Endothelial cell of umbilical vein (primary cell): ENCODE results near the gene GPR101. TPM values are rescaled to one million over a fixed set of nuclear protein-coding genes. Genes with fewer than 3 reads are reported as not detected.

Source experiments
- BruUV-seq: library from RNA; stranded (reverse); fragments of 400-500 nt; replicated peaks from 2 replicates; lab custom pipeline; 2021; lab: Mats Ljungman, UMichigan
- CTCF ChIA-PET: fragments of 300-600, 350-600 bp; sonication (Branson Sonifier 250); formaldehyde crosslinking; loops from one replicate; lab custom pipeline; 2021; ENCODE audit warnings: antibody characterized with exemption, inconsistent platforms; lab: Charles Lee
- POLR2A ChIA-PET: fragments of 300-600, 350-600 bp; sonication (Branson Sonifier 250); formaldehyde crosslinking; loops from one replicate; lab custom pipeline; 2021; ENCODE audit warnings: antibody characterized with exemption, inconsistent platforms; lab: Charles Lee
- DNase-seq: peaks from one replicate; pipeline ENCODE4 v3.0.0-alpha.2; 2011; ENCODE audit warnings: low read depth, low spot score
- FAIRE-seq: peaks from 2 replicates; lab custom pipeline; 2011; peaks lifted over from hg19 to GRCh38; lab: Jason Lieb, UNC
- H2AFZ ChIP-seq: 2 replicates; pipeline ENCODE4 v1.6.0; 2012; ENCODE audit warnings: low read depth, low read length, control low read depth, inconsistent platforms
- H3K27ac ChIP-seq: 2 replicates; pipeline ENCODE4 v1.5.1; 2011; ENCODE audit warnings: low read depth, mild to moderate bottlenecking, control low read depth, low read length, moderate library complexity; ENCODE audit not compliant: insufficient read depth
- H3K27me3 ChIP-seq, 2 experiments: 2 replicates each; pipeline versions ENCODE4 v1.6.0 to v1.6.1; 2011; ENCODE audit warnings: low read length in 2 of 2, mixed read lengths in 1 of 2; ENCODE audit not compliant: control insufficient read depth in 2 of 2, insufficient read depth in 2 of 2
- H3K36me3 ChIP-seq, 2 experiments: 2 replicates in 1 of 2; 3 replicates in 1 of 2; pipeline ENCODE4 v1.5.1; 2011; ENCODE audit warnings: low read length in 2 of 2, mild to moderate bottlenecking in 1 of 2, moderate library complexity in 1 of 2; ENCODE audit not compliant: control insufficient read depth in 2 of 2, insufficient read depth in 2 of 2; ENCODE audit errors: extremely low read depth in 1 of 2
- H3K4me1 ChIP-seq: 3 replicates; pipeline ENCODE4 v1.5.1; 2011; ENCODE audit warnings: mild to moderate bottlenecking, low read length; ENCODE audit not compliant: control insufficient read depth, insufficient read depth; ENCODE audit errors: extremely low read depth
- H3K4me2 ChIP-seq: 2 replicates; pipeline ENCODE4 v1.6.1; 2011; ENCODE audit warnings: low read length, control low read depth, mixed read lengths; ENCODE audit not compliant: insufficient read depth
- H3K4me3 ChIP-seq, 3 experiments: fragments of 200-600 bp in 1 of 3; sonication (generic), shearing (Covaris generic) in 1 of 3; replicated peaks in 1 of 3; 2 replicates each; pipeline ENCODE4 v1.5.1; 2011 to 2016; ENCODE audit warnings: control low read depth in 3 of 3, low read length in 3 of 3, mild to moderate bottlenecking in 2 of 3, inconsistent platforms in 1 of 3, low read depth in 1 of 3, moderate library complexity in 1 of 3; ENCODE audit not compliant: insufficient read depth in 1 of 3
- H3K79me2 ChIP-seq: 2 replicates; pipeline ENCODE4 v1.6.0; 2012; ENCODE audit warnings: low read length, inconsistent platforms; ENCODE audit not compliant: control insufficient read depth, insufficient read depth
- H3K9ac ChIP-seq: replicated peaks from 2 replicates; pipeline ENCODE3; 2011; ENCODE audit warnings: low read length, control low read depth; ENCODE audit not compliant: insufficient read depth; ENCODE audit errors: extremely low read depth
- H3K9me1 ChIP-seq: replicated peaks from 3 replicates; pipeline ENCODE4 v1.6.0; 2011; ENCODE audit warnings: mild to moderate bottlenecking, low read length; ENCODE audit not compliant: control insufficient read depth, insufficient read depth; ENCODE audit errors: extremely low read depth
- H3K9me3 ChIP-seq: replicated peaks from 2 replicates; pipeline ENCODE4 v1.5.1; 2012; ENCODE audit warnings: low read length, inconsistent platforms; ENCODE audit not compliant: control insufficient read depth, insufficient read depth
- H4K20me1 ChIP-seq: replicated peaks from 2 replicates; pipeline ENCODE3; 2011; ENCODE audit warnings: mild to moderate bottlenecking, low read length; ENCODE audit not compliant: control insufficient read depth, insufficient read depth; ENCODE audit errors: extremely low read depth
- CTCF ChIP-seq, 2 donors: IDR thresholded peaks; 1 replicate in 1 of 2; 2 replicates in 1 of 2; pipeline ENCODE4 v1.5.1; 2011; ENCODE audit warnings: low read length in 2 of 2, mild to moderate bottlenecking in 2 of 2, moderate library complexity in 2 of 2, control low read depth in 1 of 2, inconsistent platforms in 1 of 2, low read depth in 1 of 2; ENCODE audit not compliant: insufficient read depth in 1 of 2; ENCODE audit errors: extremely low read depth in 1 of 2
- EZH2 ChIP-seq: IDR thresholded peaks from 2 replicates; pipeline ENCODE4 v1.6.1; 2012; ENCODE audit warnings: borderline replicate concordance, low read depth, mild to moderate bottlenecking, moderate library complexity, low read length, inconsistent platforms; ENCODE audit not compliant: severe bottlenecking
- FOS ChIP-seq: IDR thresholded peaks from 2 replicates; pipeline ENCODE4 v1.6.1; 2011; ENCODE audit warnings: mild to moderate bottlenecking, low read length, moderate library complexity, borderline replicate concordance; ENCODE audit not compliant: insufficient read depth
- GATA2 ChIP-seq: IDR thresholded peaks from 2 replicates; pipeline ENCODE4 v1.7.0; 2011; ENCODE audit warnings: low read depth, mild to moderate bottlenecking, moderate library complexity, mixed read lengths, low read length; ENCODE audit not compliant: insufficient read length, insufficient read depth
- JUN ChIP-seq: IDR thresholded peaks from 2 replicates; pipeline ENCODE4 v1.6.1; 2011; ENCODE audit warnings: borderline replicate concordance, low read depth; ENCODE audit not compliant: insufficient read length, insufficient read depth
- MAX ChIP-seq: IDR thresholded peaks from 2 replicates; pipeline ENCODE4 v1.6.1; 2011; ENCODE audit not compliant: insufficient read depth, insufficient read length
- MYC ChIP-seq: IDR thresholded peaks from one replicate; pipeline ENCODE4 v1.6.1; 2011; ENCODE audit warnings: mild to moderate bottlenecking, low read depth, low read length
- POLR2A ChIP-seq: IDR thresholded peaks from 2 replicates; pipeline ENCODE4 v1.6.1; 2012; ENCODE audit warnings: low read depth, mild to moderate bottlenecking, control low read depth, low read length
- POLR2AphosphoS5 ChIP-seq: IDR thresholded peaks from 2 replicates; pipeline ENCODE4 v1.6.1; 2012; ENCODE audit warnings: low read depth, mild to moderate bottlenecking, control low read depth, low read length, moderate library complexity; ENCODE audit not compliant: insufficient read depth
- dilution Hi-C: fragments of 300-500 bp; cut with MboI; formaldehyde crosslinking; loops from one replicate; pipeline ENCODE4 v1.15.0; 2019; ENCODE audit warnings: low sequenced_read_pairs; ENCODE audit not compliant: extremely low pct_ligation_motif_present
- intact Hi-C: fragments of 100-400 bp; cut with micrococcal nuclease; formaldehyde crosslinking; loops from one replicate; pipeline ENCODE4 v1.10.0; 2022
- polyA plus RNA-seq, 4 experiments: library from polyadenylated mRNA; depleted of rRNA in 3 of 4; stranded (reverse) in 3 of 4; unstranded in 1 of 4; fragments of >200 nt; gene quantifications; 2 replicates each; pipeline versions ENCODE4 v1.2.1 to v1.2.3, GENCODE V29; 2011 to 2012; ENCODE audit warnings: missing spikeins in 1 of 4
- total RNA-seq: library from RNA; stranded (reverse); gene quantifications from 2 replicates; pipeline ENCODE4 v1.2.3, GENCODE V29; 2021

The GPR101 gene
- total and polyA plus RNA-seq, 2 donors (not counting 3 experiments of a cell fraction or from before 2014, with no cell fraction given), result not detected

- H3K27ac ChIP-seq, result no peak overlapping the region
- no peak for DNase-seq
- H4K20me1 ChIP-seq, result no peaks in the 10 kb centered on the region
- no peaks in the 10 kb centered on the region for H3K9me3 ChIP-seq
- no TSS peak for BruUV-seq
- no peak overlapping the region for H3K4me3 ChIP-seq
- no peak for FAIRE-seq
- H3K9ac ChIP-seq, result no peak overlapping the region
- dilution Hi-C loops, result no loop called here
- no peaks in the 10 kb centered on the region for H3K79me2 ChIP-seq
- H3K36me3 ChIP-seq, result no peaks in the 10 kb centered on the region
- H3K9me1 ChIP-seq, result no peaks in the 10 kb centered on the region
- no peak overlapping the region for H2AFZ ChIP-seq
- no peak overlapping the region for H3K4me2 ChIP-seq
- intact Hi-C loops, result no loop called here
- peaks cover 31 to 42% of the 10 kb centered on the region in 2 experiments for H3K27me3 ChIP-seq
- CTCF ChIA-PET, result interaction anchor here (1.1 kb wide), 1 partner anchor 18 kb away, joined by 3 read pairs; no protein-coding TSS in a partner anchor
- no peak for TF ChIP-seq MYC
- TF ChIP-seq JUN, result no peak
- no peak for TF ChIP-seq POLR2AphosphoS5
- TF ChIP-seq GATA2, result no peak
- no peak for TF ChIP-seq MAX
- no peak for TF ChIP-seq CTCF (IDR thresholded peaks at IDR 0.05; ENCODE audit: extremely low read depth in 1 of 2, insufficient read depth in 1 of 2, low read depth in 1 of 2, low read length in 2 of 2)
- no peak for TF ChIP-seq FOS
- no peak for TF ChIP-seq EZH2
- TF ChIP-seq POLR2A, result no peak
- POLR2A ChIA-PET, result no interaction called here
- peaks cover 5% of the 10 kb centered on the region for H3K4me1 ChIP-seq
Observed at GRCh38 chrX:137034508-137034872, 695 bp upstream of the GPR101 start.
